Measurements from ENCODE around the gene BMERB1.

DNA sequence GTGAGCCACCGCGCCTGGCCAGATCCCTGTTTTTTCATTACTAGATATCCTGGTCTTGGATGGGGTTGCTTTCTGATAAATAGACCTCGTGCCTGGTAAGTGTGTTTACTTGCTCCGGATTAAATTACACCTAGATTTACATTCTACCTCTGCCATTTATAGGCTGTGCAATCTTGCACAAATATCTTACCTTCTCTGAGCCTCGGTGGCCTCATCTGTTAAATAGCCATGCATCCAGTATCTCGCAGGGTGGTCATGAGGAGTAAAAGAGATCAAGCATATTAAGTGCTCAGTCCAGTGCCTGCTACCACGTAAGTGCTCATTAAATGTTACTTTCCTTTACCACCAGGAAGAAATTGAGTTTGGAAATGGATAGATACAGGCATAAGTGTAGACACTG, 98.4 kb downstream of the BMERB1 start:
- TF ChIP-seq FOXA1 (IDR thresholded peaks at IDR 0.05) (no peak), CTCF (IDR thresholded peaks at IDR 0.05; ENCODE audit: low read depth, low read length, missing input control) (no peak), ATF3 (IDR thresholded peaks at IDR 0.05) (no peak), TAF1 (conservative IDR thresholded peaks at IDR 0.05) (no peak), RAD21 (IDR thresholded peaks at IDR 0.05) (no peak), JUND (IDR thresholded peaks at IDR 0.05) (no peak), GABPA (IDR thresholded peaks at IDR 0.05 in 1 of 2, conservative IDR thresholded peaks at IDR 0.05 in 1 of 2) (no peak)
- TF ChIP-seq, protein P1, sequence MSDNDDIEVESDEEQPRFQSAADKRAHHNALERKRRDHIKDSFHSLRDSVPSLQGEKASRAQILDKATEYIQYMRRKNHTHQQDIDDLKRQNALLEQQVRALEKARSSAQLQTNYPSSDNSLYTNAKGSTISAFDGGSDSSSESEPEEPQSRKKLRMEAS (IDR thresholded peaks at IDR 0.05), result no peak
